ENCODE results near the gene DNAH8.
"Not testable (repeated sequence)": the region's sequence is repeated elsewhere in the genome, so short reads cannot be mapped to it uniquely, and the experiment has no call there.

The DNAH8 gene, protein sequence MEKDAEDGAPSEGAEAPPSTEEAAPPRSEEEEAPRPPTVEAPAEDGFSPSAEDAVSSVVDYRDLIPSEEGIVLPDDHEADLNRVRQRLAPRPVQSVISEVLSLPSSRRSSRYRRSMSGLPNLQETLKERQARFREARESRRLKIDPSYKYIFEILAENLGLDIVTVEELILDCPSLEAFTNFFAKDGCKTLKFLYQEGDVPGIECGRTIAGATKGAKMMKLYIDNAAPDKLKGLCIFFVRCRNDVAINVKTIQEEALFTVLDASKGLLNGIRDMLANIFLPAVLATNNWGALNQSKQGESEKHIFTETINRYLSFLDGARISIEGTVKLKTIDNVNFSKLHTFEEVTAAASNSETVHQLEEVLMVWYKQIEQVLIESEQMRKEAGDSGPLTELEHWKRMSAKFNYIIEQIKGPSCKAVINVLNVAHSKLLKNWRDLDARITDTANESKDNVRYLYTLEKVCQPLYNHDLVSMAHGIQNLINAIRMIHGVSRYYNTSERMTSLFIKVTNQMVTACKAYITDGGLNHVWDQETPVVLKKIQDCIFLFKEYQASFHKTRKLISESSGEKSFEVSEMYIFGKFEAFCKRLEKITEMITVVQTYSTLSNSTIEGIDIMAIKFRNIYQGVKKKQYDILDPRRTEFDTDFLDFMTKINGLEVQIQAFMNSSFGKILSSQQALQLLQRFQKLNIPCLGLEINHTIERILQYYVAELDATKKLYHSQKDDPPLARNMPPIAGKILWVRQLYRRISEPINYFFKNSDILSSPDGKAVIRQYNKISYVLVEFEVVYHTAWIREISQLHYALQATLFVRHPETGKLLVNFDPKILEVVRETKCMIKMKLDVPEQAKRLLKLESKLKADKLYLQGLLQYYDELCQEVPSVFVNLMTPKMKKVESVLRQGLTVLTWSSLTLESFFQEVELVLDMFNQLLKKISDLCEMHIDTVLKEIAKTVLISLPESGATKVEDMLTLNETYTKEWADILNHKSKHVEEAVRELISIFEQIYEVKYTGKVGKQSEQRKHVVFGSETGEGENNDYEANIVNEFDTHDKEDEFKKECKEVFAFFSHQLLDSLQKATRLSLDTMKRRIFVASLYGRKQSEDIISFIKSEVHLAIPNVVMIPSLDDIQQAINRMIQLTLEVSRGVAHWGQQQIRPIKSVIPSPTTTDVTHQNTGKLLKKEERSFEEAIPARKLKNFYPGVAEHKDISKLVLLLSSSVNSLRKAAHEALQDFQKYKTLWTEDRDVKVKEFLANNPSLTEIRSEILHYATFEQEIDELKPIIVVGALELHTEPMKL (N-terminal part only)

DNA sequence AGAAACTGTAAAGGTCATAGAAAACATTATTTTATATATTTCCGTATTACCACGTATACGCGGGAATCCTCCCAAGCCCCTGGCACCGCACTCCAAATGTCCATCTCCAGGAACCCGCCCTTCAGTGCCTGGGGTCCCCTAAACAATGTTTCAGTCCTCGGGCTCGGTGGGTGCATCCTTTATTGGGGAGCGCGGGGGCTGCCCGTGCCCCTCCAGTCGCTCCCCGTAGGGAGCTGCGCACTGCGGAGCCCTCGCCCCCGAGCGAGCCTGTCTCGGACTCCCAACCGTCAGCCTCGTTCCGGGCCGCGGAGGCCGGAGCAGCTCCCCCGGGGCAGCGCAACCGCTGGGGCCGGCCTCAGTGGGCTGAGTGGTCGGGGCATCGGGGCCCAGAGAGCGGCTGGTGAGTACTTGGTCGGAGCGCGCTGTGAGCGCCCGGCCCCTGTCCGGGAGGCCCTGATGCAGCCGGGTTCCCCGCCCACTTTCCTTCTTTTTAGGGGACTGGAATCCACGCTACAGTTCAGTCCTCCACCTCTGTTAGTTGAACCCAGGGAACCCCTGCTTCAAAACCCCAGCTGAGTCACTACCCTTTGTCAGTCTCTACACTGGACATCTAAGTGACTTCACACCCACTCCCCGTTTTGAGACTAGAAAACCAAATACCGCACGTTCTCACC, at the start of gene DNAH8:
Gene DNAH8, plus strand, starts transcription at position 296 of the 674 bp plus-strand sequence. CDS start 7,499 bp downstream, outside the sequence.
- no peak for DNase-seq

DNA sequence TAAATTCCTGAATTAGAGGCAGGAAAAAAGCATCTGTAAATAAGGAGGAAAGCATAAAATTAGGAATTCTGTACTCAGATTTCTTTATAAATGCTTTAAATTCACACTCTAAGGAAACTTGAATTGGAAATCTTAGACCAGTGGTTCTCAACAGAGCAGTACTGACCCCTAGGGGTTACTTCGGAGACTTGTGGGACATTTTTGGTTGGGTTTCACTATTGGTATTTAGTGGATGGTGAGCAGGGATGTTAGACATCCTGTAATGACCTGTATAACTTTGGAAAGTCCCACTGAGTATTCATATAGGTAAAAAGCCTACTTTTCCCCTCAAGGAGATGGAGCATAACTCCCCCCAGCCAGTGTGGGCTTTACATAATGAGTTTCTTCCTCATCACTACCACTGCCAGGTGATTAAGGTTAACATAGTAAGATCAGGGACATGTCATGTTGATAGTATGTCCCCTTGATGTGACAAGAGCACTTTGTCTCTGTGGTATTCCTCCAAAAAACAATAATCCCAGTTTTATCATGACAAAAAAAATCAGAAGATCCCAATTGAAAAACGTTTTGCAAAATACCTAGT, 43.1 kb upstream of the DNAH8 start:
- peak; percentile 63 for DNase-seq

DNA sequence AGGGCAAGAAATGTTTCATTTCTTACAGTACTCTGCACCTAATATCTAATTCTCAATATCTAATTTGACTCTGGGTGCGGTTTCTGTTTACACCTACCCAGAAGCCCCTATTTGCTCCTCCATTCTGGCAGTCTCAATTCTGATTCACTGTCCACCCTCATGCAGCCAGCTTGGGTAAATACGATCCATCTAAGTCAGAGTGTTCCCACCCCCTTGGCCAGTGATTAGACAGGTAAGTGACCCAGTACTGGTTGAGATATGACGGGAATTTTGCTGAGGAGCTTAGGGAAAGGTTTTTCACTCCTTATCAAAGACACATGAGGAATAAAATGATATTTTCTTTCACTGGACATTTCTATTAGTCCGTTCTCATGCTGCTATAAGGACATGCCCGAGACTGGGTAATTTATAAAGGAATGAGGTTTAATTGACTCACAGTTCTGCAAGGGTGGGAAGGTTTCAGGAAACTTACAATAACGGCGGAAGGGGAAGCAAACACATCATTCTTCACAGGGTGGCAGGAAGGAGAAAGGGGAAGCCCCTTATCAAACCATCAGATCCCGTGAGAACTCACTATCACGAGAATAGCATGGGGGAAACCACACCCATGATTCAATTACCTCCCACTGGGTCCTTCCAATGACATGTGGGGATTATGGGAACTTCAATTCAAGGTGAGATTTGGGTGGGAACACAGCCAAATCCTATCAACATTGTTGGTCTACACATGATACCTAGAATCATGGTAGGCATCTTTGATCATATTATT, 41.5 kb upstream of the DNAH8 start:
- no peak for DNase-seq

DNA sequence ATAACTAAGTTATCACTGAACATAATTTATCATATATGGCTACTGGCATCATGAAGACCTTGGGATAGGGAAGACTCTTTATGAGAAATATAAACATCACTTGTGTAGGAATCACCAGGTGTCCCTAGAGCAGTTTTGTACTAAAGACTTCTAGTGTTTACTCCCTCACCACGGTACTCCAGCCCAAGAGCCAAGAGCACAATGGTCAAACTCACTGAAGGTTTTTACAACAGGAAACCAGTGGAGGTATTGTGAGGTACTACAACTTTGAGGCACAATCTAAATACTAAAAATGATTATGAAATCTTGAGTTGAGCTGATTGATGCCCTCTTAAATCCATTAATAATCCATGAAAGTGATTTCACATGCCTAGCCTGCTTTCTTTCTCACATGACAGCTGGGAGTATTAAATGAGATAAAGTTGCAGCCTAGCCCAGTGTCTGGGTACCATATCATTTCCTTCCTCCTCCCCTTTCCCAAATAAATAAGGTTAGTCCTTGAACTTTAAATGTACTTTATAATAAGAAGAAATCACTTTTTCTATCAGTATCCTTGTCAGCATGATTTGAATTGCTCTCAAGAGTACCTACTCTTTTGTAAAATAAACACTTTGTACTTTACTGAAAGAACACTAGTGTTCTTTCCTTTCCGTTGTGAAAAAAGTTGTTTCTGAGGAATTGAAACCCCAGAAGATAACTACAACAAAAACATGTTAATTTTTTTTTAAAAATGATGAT, 38.7 kb upstream of the DNAH8 start:
- no peak for DNase-seq

DNA sequence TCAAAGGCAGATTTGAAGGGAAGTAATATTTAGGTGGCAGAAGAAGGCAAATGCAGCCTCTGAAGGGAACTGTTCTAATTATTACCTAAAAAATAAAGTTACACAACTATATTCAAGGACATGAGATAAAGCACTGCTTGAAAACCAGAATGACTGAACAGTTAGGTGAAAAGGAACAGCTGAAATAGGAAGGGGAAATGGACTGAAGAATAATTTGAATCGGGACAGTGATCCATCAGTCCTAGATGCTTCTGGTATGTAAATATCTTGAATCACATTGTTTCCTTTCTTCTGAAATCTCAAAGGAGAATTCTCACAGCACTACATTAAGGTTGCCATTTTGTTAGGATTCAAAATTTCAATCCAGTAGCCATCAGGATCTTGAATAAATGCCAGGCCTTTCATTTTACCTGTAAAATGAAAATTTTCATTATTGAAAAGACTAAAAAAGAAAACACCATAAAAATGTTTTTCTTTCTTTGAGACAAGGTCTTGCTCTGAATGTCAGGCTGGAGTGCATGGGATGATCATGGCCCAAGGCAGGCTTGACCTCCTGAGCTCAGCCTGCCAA, 38.1 kb upstream of the DNAH8 start:
- DNase-seq: no peak

DNA sequence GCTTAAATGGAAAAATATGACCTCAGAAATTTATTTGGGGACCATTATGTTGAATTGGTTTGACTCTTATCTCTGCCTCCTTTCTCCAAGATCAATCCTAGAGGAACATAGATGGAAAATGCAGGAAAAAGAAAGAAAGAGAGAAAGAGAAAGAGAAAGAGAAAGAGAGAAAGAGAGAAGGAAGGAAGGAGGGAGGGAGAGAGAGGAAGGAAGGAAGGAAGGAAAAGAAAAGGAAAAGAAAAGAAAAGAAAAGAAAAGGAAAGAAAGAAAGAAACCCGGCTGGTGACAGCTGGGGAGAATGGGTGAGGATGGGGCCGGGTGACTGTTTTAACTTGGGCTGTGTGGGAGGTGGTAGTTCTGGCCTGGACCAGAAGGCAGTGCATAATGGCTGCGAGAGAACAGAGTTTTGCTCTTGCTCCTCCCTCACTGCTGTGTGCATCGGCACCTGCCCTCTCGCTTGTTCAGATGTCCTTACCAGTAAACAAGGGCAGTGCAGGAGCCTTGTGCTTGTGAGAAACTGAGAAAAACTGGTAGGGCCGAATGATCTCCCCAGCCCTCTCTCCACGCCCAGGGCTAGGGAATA, 36.8 kb upstream of the DNAH8 start:
- no peak for DNase-seq

DNA sequence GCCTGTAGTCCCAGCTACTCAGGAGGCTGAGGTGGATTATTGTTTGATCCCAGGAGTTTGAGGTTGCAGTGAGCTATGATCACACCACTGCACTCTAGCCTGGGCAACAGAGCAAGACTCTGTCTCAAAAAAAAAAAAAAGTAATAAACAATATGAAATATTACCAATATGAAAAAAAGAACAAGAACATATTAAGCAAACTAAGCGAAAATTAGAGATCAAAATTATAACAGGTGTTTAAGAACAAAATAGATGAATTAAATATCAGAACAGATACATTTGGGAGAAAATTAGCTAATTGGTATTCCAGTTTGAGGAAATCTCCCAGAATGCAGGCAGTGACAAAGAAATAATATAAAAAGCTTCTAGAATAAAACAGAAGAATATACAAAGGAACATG, 35.4 kb upstream of the DNAH8 start:
- no peak for DNase-seq

DNA sequence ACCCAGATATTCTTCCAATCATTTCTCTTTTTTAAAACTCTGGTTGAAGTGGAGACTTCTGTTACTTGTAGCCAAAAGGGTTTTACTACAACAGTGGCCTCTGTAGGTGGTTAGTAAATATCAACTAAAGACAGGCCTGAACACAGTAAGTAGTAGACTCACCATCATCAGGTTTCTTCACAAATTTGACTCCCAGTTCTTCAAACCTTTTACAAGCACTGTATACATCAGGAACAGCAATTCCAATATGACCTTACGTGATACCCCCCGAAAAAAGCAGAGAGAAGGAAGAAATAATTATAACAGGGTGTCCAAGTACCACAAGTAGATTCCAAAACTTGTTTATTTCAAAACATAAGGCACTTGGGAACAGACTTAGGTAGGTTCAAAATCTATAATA, 33.3 kb upstream of the DNAH8 start:
- DNase-seq: no peak

DNA sequence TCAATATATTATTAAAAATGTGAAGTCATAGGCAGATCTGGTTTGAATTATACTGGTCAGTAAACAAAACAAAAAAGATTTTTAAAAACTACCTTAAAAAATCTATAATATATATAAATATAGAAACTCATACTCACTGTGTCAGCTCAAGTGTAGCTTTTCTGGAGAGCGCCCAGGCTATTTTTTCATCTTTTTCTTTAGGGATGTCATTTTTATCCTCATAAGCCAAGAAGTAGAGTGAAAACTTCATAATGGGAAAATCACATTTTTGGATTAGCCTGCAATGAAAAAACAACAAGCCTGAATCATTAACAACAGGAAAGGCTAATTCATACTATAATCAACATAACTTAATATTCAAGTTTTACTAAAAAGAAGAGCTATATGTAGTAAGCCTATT, 30.9 kb upstream of the DNAH8 start:
- DNase-seq: no peak

DNA sequence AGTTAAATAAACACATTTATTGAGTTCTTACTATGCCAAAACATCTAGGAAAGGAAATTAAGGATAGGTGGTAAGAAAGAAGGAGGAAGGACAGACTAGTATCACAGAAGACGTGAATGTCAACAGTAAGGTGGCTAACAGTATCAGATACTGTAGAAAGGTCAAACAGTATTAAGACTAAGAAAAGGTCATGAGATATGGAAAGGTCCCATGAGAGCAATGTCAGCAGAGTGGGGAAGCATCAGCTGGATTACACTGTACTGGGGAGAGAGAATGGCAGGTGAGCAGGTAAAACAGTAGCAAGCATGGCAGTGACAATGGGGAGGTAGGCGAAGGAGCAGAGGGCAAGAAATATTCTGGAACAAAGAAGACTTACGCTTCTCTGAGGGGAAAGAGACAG, 30.2 kb upstream of the DNAH8 start:
- DNase-seq: no peak

DNA sequence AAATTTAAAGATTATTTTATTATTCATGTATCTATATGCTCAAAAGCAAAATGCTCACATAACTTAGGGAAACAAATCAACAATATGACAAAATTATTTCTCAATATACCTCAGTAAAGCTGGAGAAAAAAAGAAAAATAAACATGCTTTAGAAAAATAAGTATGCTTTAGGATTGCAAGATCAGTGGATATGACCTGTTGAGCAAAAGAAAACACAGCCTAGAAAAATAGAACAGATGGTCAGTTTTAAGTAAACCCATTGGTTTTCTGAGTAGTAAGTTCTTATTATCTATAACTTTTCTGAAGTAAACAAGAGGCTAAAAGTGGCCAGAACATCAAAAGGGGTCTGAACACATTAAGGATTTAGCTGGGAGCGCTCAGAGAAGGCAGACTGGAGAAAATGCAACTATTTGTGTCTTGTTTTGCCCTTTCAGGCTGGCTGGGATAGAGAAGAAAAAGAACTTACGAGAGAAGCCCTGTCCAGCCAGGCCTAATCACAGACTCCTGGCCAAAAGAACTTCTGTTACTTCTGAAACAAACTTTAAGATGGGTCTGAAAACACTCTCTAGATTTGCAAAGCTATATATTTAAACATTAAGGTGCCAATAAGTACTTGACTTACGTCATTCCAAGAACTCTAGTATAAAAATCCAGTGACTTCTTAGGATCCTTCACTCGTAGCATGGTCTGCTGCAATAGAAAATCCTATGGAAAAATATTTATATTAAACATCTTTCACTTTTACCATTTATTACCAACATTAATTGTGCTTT, 28.7 kb upstream of the DNAH8 start:
- DNase-seq: no peak

DNA sequence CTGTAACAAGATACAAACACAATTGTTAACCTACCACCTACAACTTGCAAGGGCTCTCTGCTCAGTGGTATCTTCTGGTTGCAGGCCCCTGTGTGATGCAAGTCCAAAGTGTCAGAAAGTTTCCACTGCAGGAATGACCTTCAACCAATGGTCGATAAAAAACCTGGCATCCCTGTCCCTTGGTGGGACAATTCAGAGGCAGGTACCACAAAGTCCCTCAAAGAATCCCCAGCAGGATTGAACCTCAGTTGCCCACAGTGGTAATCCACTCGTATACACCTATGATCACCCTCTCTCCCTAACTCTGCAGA, 28.1 kb upstream of the DNAH8 start:
- DNase-seq: no peak

DNA sequence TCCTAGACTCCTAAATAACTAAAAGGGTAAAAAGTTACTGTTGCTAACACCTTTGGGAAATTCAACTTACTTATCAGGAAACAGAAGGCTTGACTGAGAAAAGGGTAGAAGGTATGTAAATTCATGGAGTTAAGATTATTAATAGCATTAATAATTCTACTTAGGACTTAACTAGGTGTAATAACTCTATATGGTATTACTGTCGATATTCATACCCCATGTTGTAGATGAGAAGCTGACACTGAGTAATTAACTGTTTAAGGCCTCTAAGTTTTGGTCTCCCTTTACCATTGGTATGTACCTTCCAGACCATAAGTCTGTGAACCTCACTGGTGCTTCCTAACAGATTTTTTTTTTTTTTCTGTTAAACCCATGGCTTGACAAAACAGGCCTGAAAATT, 27.6 kb upstream of the DNAH8 start:
- DNase-seq: no peak

DNA sequence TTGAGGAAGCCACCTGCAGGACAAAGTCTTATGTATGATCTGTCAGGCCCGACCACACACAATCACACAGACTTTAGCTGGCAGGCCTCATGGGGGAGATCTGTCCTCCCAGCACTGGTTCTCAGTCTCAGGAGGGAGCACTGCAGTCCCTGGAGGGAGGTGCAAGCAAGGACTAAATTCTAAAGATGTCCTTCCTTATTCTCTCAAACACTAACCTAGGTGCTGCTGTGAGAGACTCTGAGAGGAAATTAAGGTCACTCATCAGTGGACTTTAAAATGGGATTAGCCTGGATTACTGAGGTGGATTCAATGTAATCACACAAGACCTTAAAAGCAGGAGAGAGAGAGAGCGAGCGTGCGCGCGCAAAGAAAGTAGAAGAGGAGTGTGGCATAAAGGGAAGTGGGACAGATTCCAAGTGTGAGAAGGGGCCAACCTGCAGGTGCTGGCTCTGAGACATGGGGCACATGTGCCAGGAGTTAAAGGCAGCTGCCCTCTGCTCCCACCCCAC, 26.5 kb upstream of the DNAH8 start:
- DNase-seq: no peak

DNA sequence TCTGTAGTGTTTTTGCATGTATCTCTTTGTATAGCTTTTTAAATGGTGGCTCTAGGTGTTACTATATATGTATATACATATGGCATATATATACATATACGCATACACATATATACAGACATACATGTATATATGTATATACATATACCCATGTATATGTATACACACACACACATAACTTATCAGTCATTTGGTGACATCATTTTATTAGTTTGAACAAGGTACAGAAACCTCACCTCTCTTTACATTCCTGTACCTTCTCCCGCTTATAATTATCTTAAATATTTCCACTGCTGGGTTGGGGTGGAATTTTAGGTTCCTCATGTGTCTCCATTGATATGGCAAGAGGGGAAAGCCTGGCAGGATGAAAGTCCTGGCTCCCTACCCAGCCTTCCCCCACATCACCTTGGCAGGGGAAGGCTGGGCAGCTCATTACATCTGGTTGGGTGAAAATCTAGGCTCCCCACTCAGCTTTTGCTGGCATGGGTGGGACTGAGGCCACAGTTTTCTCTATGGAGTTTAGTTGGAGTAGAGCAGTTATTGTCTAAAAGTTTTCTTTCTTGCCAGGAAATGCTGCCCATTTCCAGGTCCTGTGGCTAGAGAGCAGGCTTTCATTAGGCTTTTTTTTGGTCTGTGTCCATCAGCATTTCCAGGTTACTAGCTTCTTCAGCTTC, 19.7 kb upstream of the DNAH8 start:
- no peak for DNase-seq

DNA sequence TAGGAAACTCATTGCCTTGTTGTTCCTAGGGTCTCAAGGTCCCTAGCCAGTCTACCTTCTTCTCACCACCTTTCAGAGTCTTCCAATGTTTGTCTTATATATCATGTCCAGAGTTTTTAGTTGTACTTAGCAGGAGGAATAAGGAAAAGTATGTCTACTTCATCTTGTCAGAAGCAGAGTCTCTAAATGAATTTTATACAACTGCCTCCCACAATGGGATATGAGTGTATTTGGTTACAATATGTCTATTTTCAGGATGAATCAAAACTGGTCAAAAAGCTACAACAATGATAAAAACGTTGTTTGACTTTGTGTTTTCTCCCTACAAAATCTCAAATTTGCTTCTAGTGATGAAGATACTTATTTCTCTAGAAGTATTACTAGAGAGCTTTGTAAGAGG, 19.2 kb upstream of the DNAH8 start:
- no peak for DNase-seq

DNA sequence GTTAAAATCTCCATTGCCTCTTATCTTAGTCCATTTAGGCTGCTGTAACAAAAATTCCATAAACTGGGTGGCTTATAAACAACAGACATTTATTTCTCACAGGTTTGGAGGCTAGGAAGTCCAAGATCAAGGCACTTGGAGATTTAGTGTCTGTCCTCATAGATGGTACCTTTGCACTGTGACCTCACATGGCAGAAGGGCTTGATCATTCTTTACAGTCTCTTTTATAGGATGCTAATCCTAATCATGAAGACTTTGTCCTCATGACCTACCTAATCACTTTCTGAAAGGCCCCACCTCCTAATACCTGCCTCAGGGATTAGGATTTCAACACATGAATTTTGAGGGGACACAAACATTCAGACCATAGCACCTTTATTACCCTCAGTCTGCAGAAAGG, 18.8 kb upstream of the DNAH8 start:
- no peak for DNase-seq

DNA sequence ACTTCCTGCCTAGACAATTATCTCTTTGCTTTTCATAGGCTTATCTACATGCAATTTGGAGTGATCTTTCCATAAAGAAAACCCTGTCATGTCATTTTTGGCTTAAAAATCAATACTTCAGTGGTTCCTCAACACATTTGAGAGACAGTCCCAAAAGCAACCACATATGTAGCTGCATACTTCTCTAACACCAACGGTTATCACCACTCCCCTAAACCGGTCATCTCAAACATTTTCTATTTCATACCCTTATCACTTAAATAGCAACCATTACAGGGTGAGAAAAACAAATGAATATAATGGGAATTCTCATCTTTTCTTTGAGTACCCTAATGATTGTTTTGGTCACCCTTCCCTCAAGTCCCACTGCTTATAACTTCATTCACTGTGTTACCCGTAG, 17.3 kb upstream of the DNAH8 start:
- DNase-seq: no peak

DNA sequence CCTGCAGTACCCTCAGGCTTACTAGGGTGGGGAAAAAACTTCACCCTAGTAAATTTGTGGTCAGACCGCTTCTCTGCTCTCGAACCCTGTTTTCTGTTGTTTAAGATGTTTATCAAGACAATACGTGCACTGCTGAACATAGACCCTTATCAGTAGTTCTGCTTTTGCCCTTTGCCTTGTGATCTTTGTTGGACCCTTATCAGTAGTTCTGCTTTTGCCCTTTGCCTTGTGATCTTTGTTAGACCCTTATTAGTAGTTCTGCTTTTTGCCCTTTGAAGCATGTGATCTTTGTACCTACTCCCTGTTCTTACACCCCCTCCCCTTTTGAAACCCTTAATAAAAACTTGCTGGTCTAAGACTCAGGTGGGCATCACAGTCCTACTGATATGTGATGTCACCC, 15.4 kb upstream of the DNAH8 start:
- not testable (repeated sequence) for DNase-seq

Measured in NCI-H1694 treated with DMSO at 0.1 percent for 48 hours (cell line).